Measurements from ENCODE around the gene IBTK. TPM values are rescaled to one million over a fixed set of nuclear protein-coding genes. Genes with fewer than 3 reads are reported as not detected.
"Not testable (repeated sequence)": the region's sequence is repeated elsewhere in the genome, so short reads cannot be mapped to it uniquely, and the experiment has no call there.

The IBTK gene, protein sequence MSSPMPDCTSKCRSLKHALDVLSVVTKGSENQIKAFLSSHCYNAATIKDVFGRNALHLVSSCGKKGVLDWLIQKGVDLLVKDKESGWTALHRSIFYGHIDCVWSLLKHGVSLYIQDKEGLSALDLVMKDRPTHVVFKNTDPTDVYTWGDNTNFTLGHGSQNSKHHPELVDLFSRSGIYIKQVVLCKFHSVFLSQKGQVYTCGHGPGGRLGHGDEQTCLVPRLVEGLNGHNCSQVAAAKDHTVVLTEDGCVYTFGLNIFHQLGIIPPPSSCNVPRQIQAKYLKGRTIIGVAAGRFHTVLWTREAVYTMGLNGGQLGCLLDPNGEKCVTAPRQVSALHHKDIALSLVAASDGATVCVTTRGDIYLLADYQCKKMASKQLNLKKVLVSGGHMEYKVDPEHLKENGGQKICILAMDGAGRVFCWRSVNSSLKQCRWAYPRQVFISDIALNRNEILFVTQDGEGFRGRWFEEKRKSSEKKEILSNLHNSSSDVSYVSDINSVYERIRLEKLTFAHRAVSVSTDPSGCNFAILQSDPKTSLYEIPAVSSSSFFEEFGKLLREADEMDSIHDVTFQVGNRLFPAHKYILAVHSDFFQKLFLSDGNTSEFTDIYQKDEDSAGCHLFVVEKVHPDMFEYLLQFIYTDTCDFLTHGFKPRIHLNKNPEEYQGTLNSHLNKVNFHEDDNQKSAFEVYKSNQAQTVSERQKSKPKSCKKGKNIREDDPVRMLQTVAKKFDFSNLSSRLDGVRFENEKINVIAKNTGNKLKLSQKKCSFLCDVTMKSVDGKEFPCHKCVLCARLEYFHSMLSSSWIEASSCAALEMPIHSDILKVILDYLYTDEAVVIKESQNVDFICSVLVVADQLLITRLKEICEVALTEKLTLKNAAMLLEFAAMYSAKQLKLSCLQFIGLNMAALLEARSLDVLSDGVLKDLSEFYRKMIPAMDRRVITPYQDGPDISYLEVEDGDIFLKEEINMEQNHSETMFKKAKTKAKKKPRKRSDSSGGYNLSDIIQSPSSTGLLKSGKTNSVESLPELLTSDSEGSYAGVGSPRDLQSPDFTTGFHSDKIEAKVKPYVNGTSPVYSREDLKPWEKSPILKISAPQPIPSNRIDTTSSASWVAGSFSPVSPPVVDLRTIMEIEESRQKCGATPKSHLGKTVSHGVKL (N-terminal part only)
- total RNA-seq = 93.3 TPM

- FAIRE-seq = no peak
Measured at GRCh38 chr6:82247505-82248272, at the start of gene IBTK. Gene IBTK, minus strand, starts transcription at chr6:82247744. Its CDS starts 7,258 bp downstream, at chr6:82240486.

GRCh38 chr6:82283771-82284410 is 36.3 kb upstream of the IBTK start:
- no peak for DNase-seq (ENCODE audit: low spot score in 2 of 2)

More at GRCh38 chr6:82247505-82248272, at the start of gene IBTK:
- peak; percentile 84 to 88 for DNase-seq (ENCODE audit: low spot score in 2 of 2)

DNA sequence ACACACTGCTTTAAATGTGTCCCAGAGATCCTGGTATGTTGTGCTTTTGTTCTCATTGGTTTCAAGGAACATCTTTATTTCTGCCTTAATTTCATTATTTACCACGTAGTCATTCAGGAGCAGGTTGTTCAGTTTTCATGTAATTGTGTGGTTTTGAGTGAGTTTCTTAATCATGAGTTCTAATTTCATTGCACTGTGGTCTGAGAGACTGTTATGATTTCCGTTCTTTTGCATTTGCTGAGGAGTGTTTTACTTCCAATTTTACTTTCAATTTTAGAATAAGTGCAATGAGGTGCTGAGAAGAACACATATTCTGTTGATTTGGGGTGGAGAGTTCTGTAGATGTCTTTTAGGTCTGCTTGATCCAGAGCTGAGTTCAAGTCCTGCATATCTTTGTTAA is 34.0 kb upstream of the IBTK start:
- DNase-seq (ENCODE audit: low spot score in 2 of 2); FAIRE-seq: not testable (repeated sequence)

More at GRCh38 chr6:82283771-82284410, 36.3 kb upstream of the IBTK start:
- FAIRE-seq = no peak

DNA sequence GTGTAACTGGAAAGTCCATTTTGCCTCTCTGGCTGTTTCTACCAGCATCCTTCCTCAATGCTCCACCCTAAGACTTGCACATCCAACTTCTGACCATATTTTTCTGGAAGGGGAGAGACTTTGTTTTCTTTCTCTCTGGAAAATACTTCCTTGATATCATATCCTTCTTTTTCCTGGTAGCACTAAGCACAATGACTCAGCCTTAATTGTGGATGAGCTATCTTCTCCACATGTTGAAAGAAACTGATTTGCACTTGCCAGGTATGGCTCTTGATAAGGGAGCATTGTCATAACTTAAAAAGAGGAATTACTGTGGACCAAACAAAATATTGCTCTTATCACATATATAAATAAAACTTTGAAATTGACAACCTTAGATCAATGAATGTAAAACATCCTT is 30.1 kb upstream of the IBTK start:
- FAIRE-seq = no peak
- DNase-seq (ENCODE audit: low spot score in 2 of 2) = no peak

DNA sequence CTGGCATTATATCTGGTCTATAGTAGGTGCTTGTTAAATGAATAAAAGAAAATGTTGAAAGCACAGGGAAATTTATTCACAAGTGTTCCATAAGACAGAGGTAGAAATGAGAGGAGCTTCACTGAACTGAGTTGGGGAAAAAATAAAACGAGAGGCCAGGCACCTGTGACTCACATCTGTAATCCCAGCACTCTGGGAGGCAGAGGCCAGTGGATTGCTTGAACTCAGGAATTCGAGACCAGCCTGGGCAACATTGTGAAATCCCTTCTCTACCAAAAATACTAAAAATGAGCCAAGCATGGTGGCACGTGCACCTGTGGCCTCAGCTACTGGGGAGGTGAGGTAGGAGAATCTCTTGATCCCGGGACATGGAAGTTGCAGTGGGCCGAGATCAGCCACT is 28.1 kb upstream of the IBTK start:
- no peak for FAIRE-seq
- DNase-seq (ENCODE audit: low spot score in 2 of 2) = no peak

DNA sequence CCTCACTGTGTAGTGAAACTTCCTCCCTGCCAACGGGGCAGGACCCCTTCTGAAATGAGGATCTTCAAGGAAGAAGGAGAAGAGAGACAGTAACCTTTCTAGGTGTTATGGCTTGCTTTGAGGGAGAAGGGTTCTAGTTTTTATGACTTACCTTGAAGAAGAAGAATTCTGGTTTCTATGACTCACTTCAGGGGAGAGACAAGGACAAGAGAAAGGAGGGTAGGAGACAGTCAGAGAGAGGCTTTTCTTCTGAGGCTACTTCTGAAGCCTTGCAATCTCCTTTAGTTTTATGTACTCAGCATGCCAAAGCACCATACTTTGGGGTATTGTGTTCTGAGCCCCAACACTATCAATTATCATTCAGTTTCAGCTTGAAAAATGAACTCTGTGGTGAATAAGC is 25.8 kb upstream of the IBTK start:
- no peak for FAIRE-seq

DNA sequence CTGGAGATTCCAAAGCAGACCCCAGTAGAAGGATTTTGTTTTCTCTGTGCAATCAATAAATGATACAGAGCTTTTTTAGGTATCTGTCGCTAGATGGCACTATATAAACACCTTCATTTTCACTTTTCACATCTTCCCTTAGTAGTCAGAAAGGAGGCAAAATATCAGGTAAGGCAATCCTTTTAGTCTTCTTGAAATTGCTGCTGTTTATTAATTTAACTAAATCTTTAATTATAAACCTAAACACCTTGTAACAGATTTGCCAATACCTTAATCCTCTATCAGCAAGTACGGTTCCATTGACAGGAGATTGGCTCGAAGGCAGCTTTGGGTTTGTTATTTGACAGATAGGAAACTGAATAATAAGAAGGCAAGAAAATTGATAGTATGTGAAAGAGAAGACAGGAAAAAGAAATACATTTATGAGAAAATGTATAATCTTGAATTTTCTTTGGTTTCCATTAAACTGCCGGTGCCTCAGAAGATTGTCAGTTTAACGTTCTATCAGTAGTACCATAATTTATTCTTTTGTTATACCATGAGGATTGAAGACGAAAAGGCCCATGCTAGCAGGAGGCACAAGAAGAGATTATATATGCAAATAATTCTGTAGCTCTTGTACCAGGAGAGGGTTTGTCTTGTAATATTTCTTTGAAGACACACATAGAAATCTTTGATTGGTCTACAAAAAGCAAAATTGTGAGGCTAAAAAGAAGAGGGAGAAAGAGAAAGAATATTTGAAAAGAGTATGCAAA is 23.5 kb upstream of the IBTK start:
- DNase-seq (ENCODE audit: low spot score in 2 of 2) (peak in 1 of 2 donors; percentile 39), FAIRE-seq (no peak)

More for the DNA sequence above, 25.8 kb upstream of the IBTK start:
- no peak for DNase-seq (ENCODE audit: low spot score in 2 of 2)

DNA sequence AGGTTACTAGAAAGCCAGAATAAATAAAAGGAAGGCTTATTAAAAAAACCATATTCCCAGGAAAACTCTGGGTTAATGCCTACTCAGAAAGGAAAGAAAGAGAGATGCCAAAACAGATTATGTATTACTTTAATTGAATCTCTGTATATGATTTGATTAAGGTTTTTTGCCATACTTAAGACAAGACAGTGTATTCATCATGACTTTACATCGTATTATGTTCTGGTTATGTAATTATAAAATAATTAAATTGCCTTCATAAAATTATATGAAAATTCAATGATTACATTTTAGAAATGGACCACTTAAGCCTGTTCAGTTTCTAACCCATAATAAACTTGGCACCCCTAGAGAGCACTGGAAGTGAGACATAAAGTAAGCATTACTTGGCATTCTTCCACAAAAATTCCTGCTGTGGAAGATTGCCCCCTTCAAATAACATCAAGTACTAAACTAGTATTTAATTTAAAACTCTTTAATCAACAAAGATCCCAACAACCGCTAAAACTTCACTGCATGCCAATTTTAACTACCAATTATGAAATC is 20.8 kb upstream of the IBTK start:
- DNase-seq (ENCODE audit: low spot score in 2 of 2) = no peak
- no peak for FAIRE-seq

- DNase-seq (ENCODE audit: low spot score in 2 of 2) = no peak
- no peak for FAIRE-seq
Measured at GRCh38 chr6:82264824-82265223, 17.3 kb upstream of the IBTK start.

- FAIRE-seq (no peak), DNase-seq (ENCODE audit: low spot score in 2 of 2) (no peak)
Measured at GRCh38 chr6:82264321-82264720, 16.8 kb upstream of the IBTK start.

DNA sequence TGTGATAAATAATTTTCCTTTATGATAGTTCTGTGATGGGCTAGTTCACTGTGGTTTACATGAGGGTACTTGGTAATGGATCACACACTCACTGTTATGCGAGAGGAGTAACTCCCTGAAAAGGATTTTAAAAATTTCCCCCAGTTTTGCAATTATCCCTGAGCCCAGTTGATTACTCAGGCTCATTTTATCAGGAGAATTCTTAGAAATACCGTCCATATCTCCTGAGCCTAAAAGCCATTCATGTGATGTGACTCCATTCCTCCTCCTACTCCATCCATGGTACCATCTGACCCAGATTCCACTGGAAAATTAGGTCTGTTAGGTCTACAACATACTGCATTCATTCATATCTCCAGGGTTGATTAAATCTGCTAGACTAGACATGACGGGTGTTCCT is 16.4 kb upstream of the IBTK start:
- FAIRE-seq = no peak
- no peak for DNase-seq (ENCODE audit: low spot score in 2 of 2)

DNA sequence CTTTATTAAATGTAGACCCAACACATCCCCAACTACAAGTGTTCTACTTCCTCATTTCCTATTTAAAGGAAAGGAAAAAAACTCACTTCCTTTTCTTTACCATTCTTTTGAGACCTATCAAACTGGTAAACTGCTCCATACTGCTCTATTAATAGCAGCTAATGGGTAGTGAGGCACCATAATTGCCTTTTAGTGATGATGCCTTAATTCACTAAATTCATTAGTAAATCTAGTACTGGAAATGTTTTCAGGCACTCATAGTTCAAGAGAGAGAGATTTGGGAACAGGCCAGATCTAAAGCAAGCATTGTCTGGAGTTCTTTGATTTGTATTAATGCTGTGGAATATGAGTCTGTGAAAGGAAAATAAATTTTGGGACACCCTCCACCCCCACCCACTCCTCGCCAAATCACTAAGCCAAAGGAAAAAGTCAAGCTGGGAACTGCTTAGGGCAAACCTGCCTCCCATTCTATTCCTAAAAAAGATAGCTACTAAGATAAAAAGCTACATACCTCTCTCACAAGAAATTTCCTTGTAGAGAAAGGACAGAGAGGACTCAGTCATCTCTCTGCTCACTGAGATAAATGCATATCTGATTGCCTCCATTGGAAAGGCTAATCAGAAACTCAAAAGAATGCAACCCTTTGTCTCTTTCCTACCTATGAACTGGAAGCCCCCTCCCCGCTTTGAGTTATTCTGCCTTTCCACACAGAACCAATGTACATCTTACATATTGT is 13.6 kb upstream of the IBTK start:
- FAIRE-seq (no peak), DNase-seq (ENCODE audit: low spot score in 2 of 2) (no peak)

DNA sequence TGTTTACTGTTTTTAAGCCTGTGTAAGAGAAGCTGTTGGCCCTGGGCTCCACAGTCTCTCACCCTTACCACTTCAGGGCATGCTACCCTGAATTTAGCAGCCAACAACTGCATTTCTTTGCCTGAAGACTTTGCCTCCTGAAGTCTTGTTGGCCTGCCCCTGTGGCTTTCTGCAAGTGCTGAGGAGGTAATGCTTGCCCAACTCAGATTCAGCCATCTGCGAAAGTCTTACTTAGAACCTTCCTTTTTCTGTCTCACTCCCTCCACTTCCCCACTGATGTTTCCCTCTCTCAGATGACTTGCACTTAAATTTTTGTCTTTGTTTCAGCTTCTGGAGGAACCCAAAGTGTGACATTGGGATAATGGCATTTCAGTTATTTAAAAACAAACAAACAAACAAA is 11.8 kb upstream of the IBTK start:
- DNase-seq (ENCODE audit: low spot score in 2 of 2) = no peak
- FAIRE-seq = no peak

- FAIRE-seq (no peak), DNase-seq (ENCODE audit: low spot score in 2 of 2) (no peak)
Measured at GRCh38 chr6:82257088-82257774, 9.7 kb upstream of the IBTK start.

DNA sequence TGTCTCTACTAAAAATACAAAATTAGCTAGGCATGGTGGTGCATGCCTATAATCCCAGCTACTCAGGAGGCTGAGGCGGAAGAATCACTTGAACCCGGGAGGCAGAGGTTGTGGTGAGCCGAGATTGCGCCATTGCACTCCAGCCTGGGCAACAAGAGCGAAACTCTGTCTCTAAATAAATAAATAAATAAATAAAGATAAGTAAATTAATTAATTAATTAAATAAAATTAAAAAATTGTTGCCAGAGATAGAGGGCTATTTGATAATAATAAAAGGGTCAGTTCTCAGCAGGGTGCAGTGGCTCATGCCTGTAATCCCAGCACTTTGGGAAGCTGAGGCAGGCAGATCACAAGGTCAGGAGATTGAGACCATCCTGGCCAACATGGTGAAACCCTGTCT is 7.2 kb upstream of the IBTK start:
- DNase-seq (ENCODE audit: low spot score in 2 of 2); FAIRE-seq: not testable (repeated sequence)

GRCh38 chr6:82251942-82252341 is 4.4 kb upstream of the IBTK start:
- DNase-seq (ENCODE audit: low spot score in 2 of 2) (peak; percentile 19 to 32), FAIRE-seq (no peak)

Measured in frontal cortex (tissue), 4 donors.